AG04450 (cell line): ENCODE results near the gene PHC2. TPM values are rescaled to one million over a fixed set of nuclear protein-coding genes. Genes with fewer than 3 reads are reported as not detected.

Experiments used
- CTCF ChIA-PET: fragments of 300-600, 350-600 bp; formaldehyde crosslinking; extraction: SDS; loops from one replicate; lab custom pipeline; 2022; ENCODE audit warnings: antibody characterized with exemption, inconsistent platforms; lab: Charles Lee
- POLR2A ChIA-PET: fragments of 350-600 bp; formaldehyde crosslinking; extraction: SDS; loops from one replicate; lab custom pipeline; 2021; ENCODE audit warnings: antibody characterized with exemption, inconsistent platforms; lab: Yijun Ruan, JAX
- DNase-seq: peaks from one replicate; pipeline ENCODE4 v3.0.0-alpha.2; 2011; ENCODE audit warnings: low read depth, low spot score
- H3K27ac ChIP-seq: one replicate; pipeline ENCODE4 v1.5.1; 2012; ENCODE audit warnings: low read depth, low read length, control low read depth
- H3K27me3 ChIP-seq: one replicate; pipeline ENCODE4 v1.6.0; 2012; ENCODE audit warnings: low read length; ENCODE audit not compliant: control insufficient read depth, insufficient read depth
- H3K4me3 ChIP-seq: 2 replicates; pipeline ENCODE4 v1.5.1; 2011; ENCODE audit warnings: mild to moderate bottlenecking, low read depth, low read length, control low read depth
- H3K9me3 ChIP-seq: 2 replicates; pipeline ENCODE4 v1.5.1; 2012; ENCODE audit warnings: low read length; ENCODE audit not compliant: control insufficient read depth, insufficient read depth
- CTCF ChIP-seq: IDR thresholded peaks from 2 replicates; pipeline ENCODE4 v1.5.1; 2011; ENCODE audit warnings: low read depth, low read length, control low read depth, inconsistent platforms
- polyA plus RNA-seq: library from polyadenylated mRNA; depleted of rRNA; stranded (reverse); fragments of >200 nt; gene quantifications from 2 replicates; pipeline ENCODE4 v1.2.3, GENCODE V29; 2011

PHC2 gene
- polyA plus RNA-seq, 1 experiment: 47.1 TPM

GRCh38 chr1:33471416-33471815 lies 40.5 kb upstream of the PHC2 start:
- TF ChIP-seq CTCF: no peak
- H3K27ac ChIP-seq: no peak overlapping the region
- no peaks in the 10 kb centered on the region for H3K9me3 ChIP-seq
- H3K27me3 ChIP-seq: no peaks in the 10 kb centered on the region
- DNase-seq: no peak
- no peak overlapping the region for H3K4me3 ChIP-seq
- ChIA-PET CTCF (interaction anchor here (0.7 to 7.3 kb wide), 37 partner anchors 9 to 383 kb away, joined by 3 to 212 read pairs (median 6); partner anchors contain the start of gene A3GALT2), POLR2A (interaction anchor here (0.9 to 2.1 kb wide), 3 partner anchors 13 to 176 kb away, joined by 3 to 4 read pairs (median 4); no protein-coding TSS in a partner anchor)

GRCh38 chr1:33470495-33471012 lies 39.7 kb upstream of the PHC2 start:
- peak; percentile 92 for TF ChIP-seq CTCF
- CTCF ChIA-PET: interaction anchor here (0.6 to 7.3 kb wide), 42 partner anchors 8 to 382 kb away, joined by 3 to 212 read pairs (median 6); partner anchors contain the start of gene A3GALT2
- H3K27me3 ChIP-seq: no peaks in the 10 kb centered on the region
- H3K4me3 ChIP-seq: no peak overlapping the region
- H3K27ac ChIP-seq: no peak overlapping the region
- H3K9me3 ChIP-seq: no peaks in the 10 kb centered on the region
- POLR2A ChIA-PET: interaction anchor here (1.8 to 2.1 kb wide), 2 partner anchors 12 to 175 kb away, joined by 4 read pairs; no protein-coding TSS in a partner anchor
- DNase-seq: peak; percentile 69

- ChIA-PET CTCF (interaction anchor here (0.7 to 7.3 kb wide), 13 partner anchors 9 to 329 kb away, joined by 3 to 212 read pairs (median 4); no protein-coding TSS in a partner anchor), POLR2A (interaction anchor here (2.1 kb wide), 1 partner anchor 174 kb away, joined by 4 read pairs; no protein-coding TSS in a partner anchor)
- Histone ChIP-seq H3K9me3 (no peaks in the 10 kb centered on the region), H3K27me3 (no peaks in the 10 kb centered on the region), H3K4me3 (no peak overlapping the region), H3K27ac (no peak overlapping the region)
- no peak for TF ChIP-seq CTCF
- no peak for DNase-seq
These were observed 38.8 kb upstream of the PHC2 start for GRCh38 chr1:33469691-33470090.

- TF ChIP-seq CTCF: no peak
- DNase-seq: no peak
- CTCF ChIA-PET: interaction anchor here (0.8 to 7.3 kb wide), 5 partner anchors 8 to 172 kb away, joined by 3 to 212 read pairs (median 6); no protein-coding TSS in a partner anchor
These were observed 38.1 kb upstream of the PHC2 start for GRCh38 chr1:33468967-33469366.

GRCh38 chr1:33468531-33468930 lies 37.6 kb upstream of the PHC2 start:
- DNase-seq: no peak
- H3K27ac ChIP-seq: no peak overlapping the region
- no peaks in the 10 kb centered on the region for H3K9me3 ChIP-seq
- TF ChIP-seq CTCF: no peak
- H3K4me3 ChIP-seq: no peak overlapping the region
- ChIA-PET POLR2A (interaction anchor here (1.1 to 1.2 kb wide), 2 partner anchors 148 to 175 kb away, joined by 3 read pairs; partner anchors contain the start of gene A3GALT2), CTCF (interaction anchor here (0.8 to 7.3 kb wide), 4 partner anchors 8 to 171 kb away, joined by 4 to 212 read pairs (median 6); no protein-coding TSS in a partner anchor)
- H3K27me3 ChIP-seq: no peaks in the 10 kb centered on the region

More at GRCh38 chr1:33468967-33469366, 38.1 kb upstream of the PHC2 start:
- no peaks in the 10 kb centered on the region for H3K9me3 ChIP-seq
- POLR2A ChIA-PET: interaction anchor here (1.1 to 1.2 kb wide), 2 partner anchors 148 to 176 kb away, joined by 3 read pairs; partner anchors contain the start of gene A3GALT2
- no peak overlapping the region for H3K27ac ChIP-seq
- H3K4me3 ChIP-seq: no peak overlapping the region
- H3K27me3 ChIP-seq: no peaks in the 10 kb centered on the region
